Measurements from ENCODE around the gene SP4.

Gene SP4

DNA sequence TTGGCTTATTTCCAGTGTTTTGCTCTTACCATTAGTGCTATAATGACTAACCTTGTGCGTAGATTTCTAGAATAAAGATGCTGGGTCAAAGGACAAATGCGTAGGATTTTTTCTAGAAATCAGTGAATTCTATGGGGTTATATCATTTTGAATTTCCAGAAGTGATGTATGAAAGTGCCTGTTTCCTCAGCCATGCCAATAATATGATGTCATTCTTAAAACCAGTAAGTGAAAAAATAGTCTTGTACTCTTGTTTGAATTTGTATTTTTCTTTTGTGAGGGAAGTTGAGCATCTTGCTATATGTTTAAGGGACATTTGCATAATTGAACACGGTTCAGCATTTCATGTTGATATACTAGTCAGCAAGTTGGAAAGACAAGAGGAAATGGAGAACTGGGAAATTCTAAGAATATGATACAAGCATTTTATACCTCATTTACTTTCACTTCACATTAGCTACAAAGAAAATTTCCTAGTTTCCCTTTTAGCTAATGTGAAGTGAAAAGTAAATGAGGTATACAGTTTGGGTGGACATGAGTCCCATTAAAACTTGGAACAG, 111.1 kb downstream of the SP4 start:
- TF ChIP-seq, protein P1, sequence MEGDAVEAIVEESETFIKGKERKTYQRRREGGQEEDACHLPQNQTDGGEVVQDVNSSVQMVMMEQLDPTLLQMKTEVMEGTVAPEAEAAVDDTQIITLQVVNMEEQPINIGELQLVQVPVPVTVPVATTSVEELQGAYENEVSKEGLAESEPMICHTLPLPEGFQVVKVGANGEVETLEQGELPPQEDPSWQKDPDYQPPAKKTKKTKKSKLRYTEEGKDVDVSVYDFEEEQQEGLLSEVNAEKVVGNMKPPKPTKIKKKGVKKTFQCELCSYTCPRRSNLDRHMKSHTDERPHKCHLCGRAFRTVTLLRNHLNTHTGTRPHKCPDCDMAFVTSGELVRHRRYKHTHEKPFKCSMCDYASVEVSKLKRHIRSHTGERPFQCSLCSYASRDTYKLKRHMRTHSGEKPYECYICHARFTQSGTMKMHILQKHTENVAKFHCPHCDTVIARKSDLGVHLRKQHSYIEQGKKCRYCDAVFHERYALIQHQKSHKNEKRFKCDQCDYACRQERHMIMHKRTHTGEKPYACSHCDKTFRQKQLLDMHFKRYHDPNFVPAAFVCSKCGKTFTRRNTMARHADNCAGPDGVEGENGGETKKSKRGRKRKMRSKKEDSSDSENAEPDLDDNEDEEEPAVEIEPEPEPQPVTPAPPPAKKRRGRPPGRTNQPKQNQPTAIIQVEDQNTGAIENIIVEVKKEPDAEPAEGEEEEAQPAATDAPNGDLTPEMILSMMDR (IDR thresholded peaks at IDR 0.05) = no peak
- no peak overlapping the region for H3K9ac ChIP-seq
- H3K4me2 ChIP-seq (ENCODE audit: low read length) = no peak overlapping the region
- H3K36me3 ChIP-seq (ENCODE audit: control insufficient read depth, insufficient read depth, low read length) = no peaks in the 10 kb centered on the region
- H3K27ac ChIP-seq = peak overlapping the region; percentile 33
- H3K9me3 ChIP-seq (ENCODE audit: control insufficient read depth, low read length) = no peaks in the 10 kb centered on the region
- no peaks in the 10 kb centered on the region for H3K27me3 ChIP-seq (ENCODE audit: control insufficient read depth, insufficient read depth, low read length)
- peaks cover 36% of the 10 kb centered on the region for H3K79me2 ChIP-seq
- H2AFZ ChIP-seq = peak overlapping the region; percentile 57
- H3K4me3 ChIP-seq (ENCODE audit: low read depth, low read length) = no peak overlapping the region
- peaks cover 28% of the 10 kb centered on the region for H3K4me1 ChIP-seq

- H2AFZ ChIP-seq = peak within 1 kb of the TSS; percentile 77
- peaks cover 8% of the 10 kb centered on the region for H3K36me3 ChIP-seq (ENCODE audit: control insufficient read depth, insufficient read depth, low read length)
- TF ChIP-seq, protein P1 (IDR thresholded peaks at IDR 0.05) = peak; percentile 26
- peaks cover 54% of the 10 kb centered on the region for H3K79me2 ChIP-seq
- H3K9ac ChIP-seq = peak within 1 kb of the TSS; percentile 96
- no peaks in the 10 kb centered on the region for H3K9me3 ChIP-seq (ENCODE audit: control insufficient read depth, low read length)
- H3K27me3 ChIP-seq (ENCODE audit: control insufficient read depth, insufficient read depth, low read length) = no peaks in the 10 kb centered on the region
- peak within 1 kb of the TSS; percentile 99 for H3K4me3 ChIP-seq (ENCODE audit: low read depth, low read length)
- peak within 1 kb of the TSS; percentile 98 for H3K4me2 ChIP-seq (ENCODE audit: low read length)
- peaks cover 32% of the 10 kb centered on the region for H3K4me1 ChIP-seq
- H3K27ac ChIP-seq = peak within 1 kb of the TSS; percentile 86
Measured at GRCh38 chr7:21542891-21543527, 115.1 kb downstream of the SP4 start, which contains the start of gene DNAH11. Gene DNAH11, plus strand, starts transcription at chr7:21543039. Its CDS starts 207 bp downstream, at chr7:21543246.

DNA sequence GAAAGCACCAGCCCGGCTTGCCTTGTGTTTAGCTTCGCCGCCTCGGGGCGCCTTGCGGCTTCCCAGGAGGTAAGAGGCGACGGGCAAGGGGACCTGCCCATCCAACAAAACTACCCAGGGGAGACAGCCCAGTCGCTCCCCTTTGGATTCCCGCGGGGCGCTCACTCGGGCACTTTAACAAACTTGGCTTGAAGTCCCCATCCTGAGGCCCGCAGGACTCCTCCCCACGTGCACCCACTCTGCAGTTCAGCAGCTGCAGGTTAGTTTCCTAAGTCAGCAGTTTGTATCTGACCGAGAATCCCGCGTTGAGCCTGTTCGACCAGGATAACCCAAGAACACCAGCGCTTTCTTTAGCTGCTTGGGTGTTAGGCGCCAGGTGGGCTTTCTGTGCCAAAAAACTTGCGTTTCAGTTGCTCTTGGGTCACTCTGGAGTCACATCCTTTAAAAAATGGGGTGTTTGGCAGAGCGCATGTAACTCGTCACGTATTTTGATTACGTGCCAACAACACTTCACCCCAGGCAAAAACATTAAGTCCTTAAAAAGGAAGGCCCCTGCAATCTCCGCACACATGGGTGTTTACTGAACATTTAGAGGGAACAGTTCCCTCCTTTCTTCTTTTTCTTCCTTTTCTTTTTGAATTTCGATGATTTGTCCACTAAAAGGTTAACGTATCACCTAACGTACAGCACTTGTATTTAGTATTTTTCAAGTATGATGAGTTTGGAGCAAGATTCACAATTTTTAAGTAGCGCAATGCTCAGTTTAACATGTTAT, 115.8 kb downstream of the SP4 start:
- no peaks in the 10 kb centered on the region for H3K27me3 ChIP-seq (ENCODE audit: control insufficient read depth, insufficient read depth, low read length)

DNA sequence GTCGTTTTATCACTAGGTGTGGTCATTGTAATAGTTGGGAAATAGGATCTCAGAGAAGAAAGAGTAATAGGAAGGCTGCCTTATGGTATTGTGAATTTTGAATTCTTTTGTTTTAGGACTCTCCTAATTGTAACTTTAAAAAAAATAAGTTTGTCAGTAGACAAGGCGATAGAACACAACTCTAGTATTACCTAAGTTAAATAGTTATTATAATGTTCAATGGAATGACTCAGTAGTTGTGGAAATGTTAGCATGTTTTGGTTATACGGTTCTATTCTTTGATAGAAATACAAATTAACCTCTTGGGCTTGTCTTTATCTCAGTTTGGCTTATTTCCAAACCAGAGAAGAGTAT, 116.4 kb downstream of the SP4 start:
- Histone ChIP-seq H3K4me1 (peaks cover 35% of the 10 kb centered on the region), H3K27me3 (ENCODE audit: control insufficient read depth, insufficient read depth, low read length) (no peaks in the 10 kb centered on the region), H2AFZ (no peak overlapping the region), H3K9me3 (ENCODE audit: control insufficient read depth, low read length) (no peaks in the 10 kb centered on the region), H3K27ac (peak overlapping the region; percentile 86), H3K4me3 (ENCODE audit: low read depth, low read length) (peak overlapping the region; percentile 99), H3K79me2 (peaks cover 59% of the 10 kb centered on the region), H3K4me2 (ENCODE audit: low read length) (peak overlapping the region; percentile 98), H3K9ac (peak overlapping the region; percentile 96), H3K36me3 (ENCODE audit: control insufficient read depth, insufficient read depth, low read length) (peaks cover 10% of the 10 kb centered on the region)
- TF ChIP-seq, protein P1 (IDR thresholded peaks at IDR 0.05) = no peak

More for the DNA sequence above, 115.8 kb downstream of the SP4 start:
- Histone ChIP-seq H3K79me2 (peaks cover 59% of the 10 kb centered on the region), H3K9ac (peak overlapping the region; percentile 96), H3K27ac (peak overlapping the region; percentile 86), H2AFZ (no peak overlapping the region), H3K4me1 (peaks cover 35% of the 10 kb centered on the region), H3K9me3 (ENCODE audit: control insufficient read depth, low read length) (no peaks in the 10 kb centered on the region), H3K4me3 (ENCODE audit: low read depth, low read length) (peak overlapping the region; percentile 99), H3K4me2 (ENCODE audit: low read length) (peak overlapping the region; percentile 98), H3K36me3 (ENCODE audit: control insufficient read depth, insufficient read depth, low read length) (peaks cover 8% of the 10 kb centered on the region)
- TF ChIP-seq, protein P1 (IDR thresholded peaks at IDR 0.05) = peak; percentile 4
